Endothelial cell of umbilical vein (primary cell): Measurements from ENCODE around the gene MOCS1. TPM values are rescaled to one million over a fixed set of nuclear protein-coding genes. Genes with fewer than 3 reads are reported as not detected.

Source experiments
- BruUV-seq: library from RNA; stranded (reverse); fragments of 400-500 nt; replicated peaks from 2 replicates; lab custom pipeline; 2021; lab: Mats Ljungman, UMichigan
- CTCF ChIA-PET: fragments of 300-600, 350-600 bp; sonication (Branson Sonifier 250); formaldehyde crosslinking; loops from one replicate; lab custom pipeline; 2021; ENCODE audit warnings: antibody characterized with exemption, inconsistent platforms; lab: Charles Lee
- POLR2A ChIA-PET: fragments of 300-600, 350-600 bp; sonication (Branson Sonifier 250); formaldehyde crosslinking; loops from one replicate; lab custom pipeline; 2021; ENCODE audit warnings: antibody characterized with exemption, inconsistent platforms; lab: Charles Lee
- DNase-seq: peaks from one replicate; pipeline ENCODE4 v3.0.0-alpha.2; 2011; ENCODE audit warnings: low read depth, low spot score
- FAIRE-seq: peaks from 2 replicates; lab custom pipeline; 2011; peaks lifted over from hg19 to GRCh38; lab: Jason Lieb, UNC
- H2AFZ ChIP-seq: 2 replicates; pipeline ENCODE4 v1.6.0; 2012; ENCODE audit warnings: low read depth, low read length, control low read depth, inconsistent platforms
- H3K27ac ChIP-seq: 2 replicates; pipeline ENCODE4 v1.5.1; 2011; ENCODE audit warnings: low read depth, mild to moderate bottlenecking, control low read depth, low read length, moderate library complexity; ENCODE audit not compliant: insufficient read depth
- H3K27me3 ChIP-seq, 2 experiments: 2 replicates each; pipeline versions ENCODE4 v1.6.0 to v1.6.1; 2011; ENCODE audit warnings: low read length in 2 of 2, mixed read lengths in 1 of 2; ENCODE audit not compliant: control insufficient read depth in 2 of 2, insufficient read depth in 2 of 2
- H3K36me3 ChIP-seq, 2 experiments: 2 replicates in 1 of 2; 3 replicates in 1 of 2; pipeline ENCODE4 v1.5.1; 2011; ENCODE audit warnings: low read length in 2 of 2, mild to moderate bottlenecking in 1 of 2, moderate library complexity in 1 of 2; ENCODE audit not compliant: control insufficient read depth in 2 of 2, insufficient read depth in 2 of 2; ENCODE audit errors: extremely low read depth in 1 of 2
- H3K4me1 ChIP-seq: 3 replicates; pipeline ENCODE4 v1.5.1; 2011; ENCODE audit warnings: mild to moderate bottlenecking, low read length; ENCODE audit not compliant: control insufficient read depth, insufficient read depth; ENCODE audit errors: extremely low read depth
- H3K4me2 ChIP-seq: 2 replicates; pipeline ENCODE4 v1.6.1; 2011; ENCODE audit warnings: low read length, control low read depth, mixed read lengths; ENCODE audit not compliant: insufficient read depth
- H3K4me3 ChIP-seq, 3 experiments: fragments of 200-600 bp in 1 of 3; sonication (generic), shearing (Covaris generic) in 1 of 3; replicated peaks in 1 of 3; 2 replicates each; pipeline ENCODE4 v1.5.1; 2011 to 2016; ENCODE audit warnings: control low read depth in 3 of 3, low read length in 3 of 3, mild to moderate bottlenecking in 2 of 3, inconsistent platforms in 1 of 3, low read depth in 1 of 3, moderate library complexity in 1 of 3; ENCODE audit not compliant: insufficient read depth in 1 of 3
- H3K79me2 ChIP-seq: 2 replicates; pipeline ENCODE4 v1.6.0; 2012; ENCODE audit warnings: low read length, inconsistent platforms; ENCODE audit not compliant: control insufficient read depth, insufficient read depth
- H3K9ac ChIP-seq: replicated peaks from 2 replicates; pipeline ENCODE3; 2011; ENCODE audit warnings: low read length, control low read depth; ENCODE audit not compliant: insufficient read depth; ENCODE audit errors: extremely low read depth
- H3K9me1 ChIP-seq: replicated peaks from 3 replicates; pipeline ENCODE4 v1.6.0; 2011; ENCODE audit warnings: mild to moderate bottlenecking, low read length; ENCODE audit not compliant: control insufficient read depth, insufficient read depth; ENCODE audit errors: extremely low read depth
- H3K9me3 ChIP-seq: replicated peaks from 2 replicates; pipeline ENCODE4 v1.5.1; 2012; ENCODE audit warnings: low read length, inconsistent platforms; ENCODE audit not compliant: control insufficient read depth, insufficient read depth
- H4K20me1 ChIP-seq: replicated peaks from 2 replicates; pipeline ENCODE3; 2011; ENCODE audit warnings: mild to moderate bottlenecking, low read length; ENCODE audit not compliant: control insufficient read depth, insufficient read depth; ENCODE audit errors: extremely low read depth
- CTCF ChIP-seq, 2 donors: IDR thresholded peaks; 1 replicate in 1 of 2; 2 replicates in 1 of 2; pipeline ENCODE4 v1.5.1; 2011; ENCODE audit warnings: low read length in 2 of 2, mild to moderate bottlenecking in 2 of 2, moderate library complexity in 2 of 2, control low read depth in 1 of 2, inconsistent platforms in 1 of 2, low read depth in 1 of 2; ENCODE audit not compliant: insufficient read depth in 1 of 2; ENCODE audit errors: extremely low read depth in 1 of 2
- EZH2 ChIP-seq: IDR thresholded peaks from 2 replicates; pipeline ENCODE4 v1.6.1; 2012; ENCODE audit warnings: borderline replicate concordance, low read depth, mild to moderate bottlenecking, moderate library complexity, low read length, inconsistent platforms; ENCODE audit not compliant: severe bottlenecking
- FOS ChIP-seq: IDR thresholded peaks from 2 replicates; pipeline ENCODE4 v1.6.1; 2011; ENCODE audit warnings: mild to moderate bottlenecking, low read length, moderate library complexity, borderline replicate concordance; ENCODE audit not compliant: insufficient read depth
- GATA2 ChIP-seq: IDR thresholded peaks from 2 replicates; pipeline ENCODE4 v1.7.0; 2011; ENCODE audit warnings: low read depth, mild to moderate bottlenecking, moderate library complexity, mixed read lengths, low read length; ENCODE audit not compliant: insufficient read length, insufficient read depth
- JUN ChIP-seq: IDR thresholded peaks from 2 replicates; pipeline ENCODE4 v1.6.1; 2011; ENCODE audit warnings: borderline replicate concordance, low read depth; ENCODE audit not compliant: insufficient read length, insufficient read depth
- MAX ChIP-seq: IDR thresholded peaks from 2 replicates; pipeline ENCODE4 v1.6.1; 2011; ENCODE audit not compliant: insufficient read depth, insufficient read length
- MYC ChIP-seq: IDR thresholded peaks from one replicate; pipeline ENCODE4 v1.6.1; 2011; ENCODE audit warnings: mild to moderate bottlenecking, low read depth, low read length
- POLR2A ChIP-seq: IDR thresholded peaks from 2 replicates; pipeline ENCODE4 v1.6.1; 2012; ENCODE audit warnings: low read depth, mild to moderate bottlenecking, control low read depth, low read length
- POLR2AphosphoS5 ChIP-seq: IDR thresholded peaks from 2 replicates; pipeline ENCODE4 v1.6.1; 2012; ENCODE audit warnings: low read depth, mild to moderate bottlenecking, control low read depth, low read length, moderate library complexity; ENCODE audit not compliant: insufficient read depth
- dilution Hi-C: fragments of 300-500 bp; cut with MboI; formaldehyde crosslinking; loops from one replicate; pipeline ENCODE4 v1.15.0; 2019; ENCODE audit warnings: low sequenced_read_pairs; ENCODE audit not compliant: extremely low pct_ligation_motif_present
- intact Hi-C: fragments of 100-400 bp; cut with micrococcal nuclease; formaldehyde crosslinking; loops from one replicate; pipeline ENCODE4 v1.10.0; 2022
- polyA plus RNA-seq, 4 experiments: library from polyadenylated mRNA; depleted of rRNA in 3 of 4; stranded (reverse) in 3 of 4; unstranded in 1 of 4; fragments of >200 nt; gene quantifications; 2 replicates each; pipeline versions ENCODE4 v1.2.1 to v1.2.3, GENCODE V29; 2011 to 2012; ENCODE audit warnings: missing spikeins in 1 of 4
- total RNA-seq: library from RNA; stranded (reverse); gene quantifications from 2 replicates; pipeline ENCODE4 v1.2.3, GENCODE V29; 2021

Gene MOCS1
- total and polyA plus RNA-seq, 2 donors (not counting 3 experiments of a cell fraction or from before 2014, with no cell fraction given), result 8.3 to 12.8 TPM

- no TSS peak for BruUV-seq
- no peaks in the 10 kb centered on the region for H3K4me1 ChIP-seq
- ChIA-PET POLR2A (no interaction called here), CTCF (no interaction called here)
- DNase-seq (no peak), FAIRE-seq (no peak)
- no peaks in the 10 kb centered on the region for H3K9me3 ChIP-seq
- H3K9me1 ChIP-seq, result no peaks in the 10 kb centered on the region
- no peak overlapping the region for H3K4me3 ChIP-seq
- H2AFZ ChIP-seq, result no peak overlapping the region
- dilution Hi-C loops (no loop called here), intact Hi-C loops (no loop called here)
- H3K79me2 ChIP-seq, result no peaks in the 10 kb centered on the region
- no peak overlapping the region for H3K4me2 ChIP-seq
- no peaks in the 10 kb centered on the region for H3K27me3 ChIP-seq
- TF ChIP-seq POLR2A (no peak), EZH2 (no peak), MAX (no peak), FOS (no peak)
- H3K9ac ChIP-seq, result no peak overlapping the region
- H3K27ac ChIP-seq, result no peak overlapping the region
- no peaks in the 10 kb centered on the region for H3K36me3 ChIP-seq
- no peaks in the 10 kb centered on the region for H4K20me1 ChIP-seq
Observed at GRCh38 chr6:39983193-39983592, 48.9 kb upstream of the MOCS1 start.

- CTCF ChIA-PET, result no interaction called here
- Histone ChIP-seq H3K9ac (no peak overlapping the region), H3K36me3 (no peaks in the 10 kb centered on the region), H3K27ac (no peak overlapping the region), H3K27me3 (no peaks in the 10 kb centered on the region), H3K9me1 (no peaks in the 10 kb centered on the region), H3K4me1 (no peaks in the 10 kb centered on the region), H3K79me2 (no peaks in the 10 kb centered on the region), H3K9me3 (no peaks in the 10 kb centered on the region), H2AFZ (no peak overlapping the region), H3K4me3 (no peak overlapping the region), H4K20me1 (no peaks in the 10 kb centered on the region), H3K4me2 (no peak overlapping the region)
- dilution Hi-C loops (no loop called here), intact Hi-C loops (no loop called here)
- no TSS peak for BruUV-seq
- POLR2A ChIA-PET, result no interaction called here
- DNase-seq (no peak), FAIRE-seq (no peak)
- TF ChIP-seq MYC (no peak), POLR2AphosphoS5 (no peak), MAX (no peak), EZH2 (no peak), FOS (no peak), POLR2A (no peak), GATA2 (no peak), CTCF (IDR thresholded peaks at IDR 0.05; ENCODE audit: extremely low read depth in 1 of 2, insufficient read depth in 1 of 2, low read depth in 1 of 2, low read length in 2 of 2) (no peak), JUN (no peak)
Observed at GRCh38 chr6:39982720-39983119, 48.5 kb upstream of the MOCS1 start.
